ENCODE data around the gene NDUFC2.

DNA sequence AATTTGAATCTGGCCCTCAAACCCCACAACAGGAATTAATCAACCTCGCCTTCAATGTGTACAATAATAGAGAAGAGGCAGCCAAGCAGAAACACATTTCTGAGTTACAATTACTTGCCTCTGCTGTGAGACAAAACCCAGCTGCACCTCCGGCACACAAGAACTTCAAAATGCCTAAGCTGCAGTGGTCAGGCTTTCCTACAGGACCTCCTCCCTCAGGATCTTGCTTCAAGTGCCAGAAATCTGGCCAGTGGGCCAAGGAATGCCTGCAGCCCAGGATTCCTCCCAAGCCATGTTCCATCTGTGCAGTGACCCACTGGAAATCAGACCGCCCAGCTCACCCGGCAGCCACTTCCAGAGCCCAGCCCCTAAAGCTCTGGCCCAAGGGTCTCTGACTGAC, 3.4 kb upstream of the NDUFC2 start:
- no peak for TF ChIP-seq EZH2 (IDR thresholded peaks at IDR 0.05; ENCODE audit: insufficient read depth, poor library complexity, severe bottlenecking)
- TF ChIP-seq EZH2phosphoT487 (IDR thresholded peaks at IDR 0.05; ENCODE audit: insufficient read depth, low read depth), result no peak

Measured in GM23248 (cell line).